Hematopoietic multipotent progenitor cell treated with erythropoietin and hydrocortisone succinate and interleukin-3 and kit ligand, for 6 days (in vitro differentiated cells): ENCODE data around the gene G2E3.

Source experiments
- DNase-seq: peaks from one replicate; pipeline ENCODE4 v3.0.0-alpha.2; 2015

G2E3 gene

GRCh38 chr14:30657606-30658163 lies 98.7 kb downstream of the G2E3 start:
- peak; percentile 60 for DNase-seq

- no peak for DNase-seq
These were observed 99.7 kb downstream of the G2E3 start for GRCh38 chr14:30658645-30659044.

GRCh38 chr14:30669594-30669993 lies 110.6 kb downstream of the G2E3 start:
- no peak for DNase-seq
